HepG2 (cell line): ENCODE data around the gene AJUBA. TPM values are rescaled to one million over a fixed set of nuclear protein-coding genes. Genes with fewer than 3 reads are reported as not detected.

Experiments
- ADNP ChIP-seq: sonication (generic); formaldehyde crosslinking; IDR thresholded peaks from 2 replicates; pipeline ENCODE4 v1.4.0; 2020; ENCODE audit warnings: missing genetic modification reagents
- AGO1 ChIP-seq: fragments of 200-400 bp; formaldehyde crosslinking; IDR thresholded peaks from 2 replicates; pipeline ENCODE4 v1.6.1; 2017; ENCODE audit warnings: mild to moderate bottlenecking, low read depth, low read length, moderate library complexity; ENCODE audit not compliant: poor library complexity, severe bottlenecking
- CAMTA2 ChIP-seq: sonication (generic); formaldehyde crosslinking; IDR thresholded peaks from 2 replicates; pipeline ENCODE4 v1.4.0; 2020; ENCODE audit warnings: mild to moderate bottlenecking, missing genetic modification reagents, borderline replicate concordance
- FLYWCH1 ChIP-seq: sonication (generic); formaldehyde crosslinking; IDR thresholded peaks from 2 replicates; pipeline ENCODE4 v1.8.1; 2023; ENCODE audit warnings: mild to moderate bottlenecking, missing genetic modification reagents
- FOXJ3 ChIP-seq: sonication (generic); formaldehyde crosslinking; IDR thresholded peaks from 2 replicates; pipeline ENCODE4 v1.4.0; 2020; ENCODE audit warnings: missing genetic modification reagents, mild to moderate bottlenecking, borderline replicate concordance
- HNF4G ChIP-seq, 2 experiments: sonication (generic) in 1 of 2; formaldehyde crosslinking in 1 of 2; IDR thresholded peaks; 2 replicates each; pipeline versions ENCODE4 v1.4.0 to v1.6.1; 2011 to 2020; ENCODE audit warnings: borderline replicate concordance in 2 of 2, low read depth in 2 of 2, mild to moderate bottlenecking in 2 of 2, low read length in 1 of 2, missing genetic modification reagents in 1 of 2, moderate library complexity in 1 of 2
- MAFF ChIP-seq: IDR thresholded peaks from 2 replicates; pipeline ENCODE4 v1.6.1; 2011; ENCODE audit warnings: low read depth, low read length, improper control_type of control experiment
- PCBP2 ChIP-seq: fragments of 200-400 bp; formaldehyde crosslinking; optimal IDR thresholded peaks from 2 replicates; pipeline ENCODE3; 2018; ENCODE audit warnings: low read length, low read depth; ENCODE audit not compliant: poor library complexity, severe bottlenecking
- PITX1 ChIP-seq: sonication (generic); formaldehyde crosslinking; IDR thresholded peaks from 2 replicates; pipeline ENCODE4 v1.5.1; 2020; ENCODE audit warnings: mild to moderate bottlenecking, missing genetic modification reagents
- RELA ChIP-seq: sonication (generic); formaldehyde crosslinking; IDR thresholded peaks from 2 replicates; pipeline ENCODE4 v1.4.0; 2020; ENCODE audit warnings: missing genetic modification reagents
- TOE1 ChIP-seq: sonication (generic); formaldehyde crosslinking; IDR thresholded peaks from 2 replicates; pipeline ENCODE4 v1.4.0; 2020; ENCODE audit warnings: mild to moderate bottlenecking, missing genetic modification reagents
- ZNF136 ChIP-seq: sonication (generic); formaldehyde crosslinking; IDR thresholded peaks from 2 replicates; pipeline ENCODE4 v1.8.1; 2022; ENCODE audit warnings: low read depth, mild to moderate bottlenecking, moderate library complexity, missing genetic modification reagents
- ZNF3 ChIP-seq: IDR thresholded peaks from 2 replicates; pipeline ENCODE4 v1.7.0; 2017; ENCODE audit warnings: inconsistent platforms
- ZNF451 ChIP-seq: sonication (generic); formaldehyde crosslinking; IDR thresholded peaks from 2 replicates; pipeline ENCODE4 v1.5.0; 2020; ENCODE audit warnings: mild to moderate bottlenecking, missing genetic modification reagents
- ZNF749 ChIP-seq: sonication (generic); formaldehyde crosslinking; IDR thresholded peaks from 2 replicates; pipeline ENCODE4 v1.8.0; 2022; ENCODE audit warnings: mild to moderate bottlenecking, missing genetic modification reagents, moderate library complexity, borderline replicate concordance
- polyA plus RNA-seq, 8 experiments: library from polyadenylated mRNA; depleted of rRNA in 3 of 8; stranded (reverse) in 7 of 8; unstranded in 1 of 8; fragments of >200 nt; fragmentation: Illumina TruSeq in 4 of 8; extraction: Trizol in 4 of 8; gene quantifications; 2 replicates each; pipeline versions ENCODE4 v1.2.1 to v1.2.3, GENCODE V29; 2011 to 2016; ENCODE audit warnings: low read depth in 4 of 8, missing spikeins in 1 of 8, mixed read lengths in 1 of 8; ENCODE audit not compliant: insufficient read depth in 1 of 8
- total RNA-seq, 5 experiments: library from RNA; depleted of rRNA; stranded (reverse); fragments of >200 nt; fragmentation: Illumina TruSeq; extraction: Trizol; gene quantifications; 2 replicates each; pipeline ENCODE4 v1.2.3, GENCODE V29; 2016; ENCODE audit warnings: low read depth in 1 of 5
- TF ChIP-seq, protein P1 (sequence below): sonication (generic); formaldehyde crosslinking; IDR thresholded peaks from 2 replicates; pipeline ENCODE4 v1.5.1; 2020; ENCODE audit warnings: missing genetic modification reagents, mild to moderate bottlenecking, borderline replicate concordance
- TF ChIP-seq, protein P2 (sequence below), 2 experiments: sonication (generic) in 1 of 2; formaldehyde crosslinking in 1 of 2; IDR thresholded peaks; 2 replicates each; pipeline versions ENCODE4 v1.4.0 to v1.6.1; 2018 to 2020; ENCODE audit warnings: missing genetic modification reagents in 2 of 2, borderline replicate concordance in 1 of 2, low read depth in 1 of 2, mild to moderate bottlenecking in 1 of 2, missing biosample characterization in 1 of 2
- TF ChIP-seq, protein P3 (sequence below): sonication (generic); formaldehyde crosslinking; conservative IDR thresholded peaks from 2 replicates; pipeline ENCODE4 v1.4.0; 2020; ENCODE audit warnings: missing genetic modification reagents
- TF ChIP-seq, protein P4 (sequence below): sonication (generic); formaldehyde crosslinking; IDR thresholded peaks from 2 replicates; pipeline ENCODE4 v1.4.0; 2020; ENCODE audit warnings: mild to moderate bottlenecking, missing genetic modification reagents
- TF ChIP-seq, protein P5 (sequence below): sonication (generic); formaldehyde crosslinking; IDR thresholded peaks from 2 replicates; pipeline ENCODE4 v1.5.0; 2020; ENCODE audit warnings: mild to moderate bottlenecking, missing genetic modification reagents, moderate library complexity

AJUBA gene
- total and polyA plus RNA-seq, 2 of the 13 experiments (the other 11 are each of a cell fraction or from before 2014, with no cell fraction given), result 157 to 241 TPM

DNA sequence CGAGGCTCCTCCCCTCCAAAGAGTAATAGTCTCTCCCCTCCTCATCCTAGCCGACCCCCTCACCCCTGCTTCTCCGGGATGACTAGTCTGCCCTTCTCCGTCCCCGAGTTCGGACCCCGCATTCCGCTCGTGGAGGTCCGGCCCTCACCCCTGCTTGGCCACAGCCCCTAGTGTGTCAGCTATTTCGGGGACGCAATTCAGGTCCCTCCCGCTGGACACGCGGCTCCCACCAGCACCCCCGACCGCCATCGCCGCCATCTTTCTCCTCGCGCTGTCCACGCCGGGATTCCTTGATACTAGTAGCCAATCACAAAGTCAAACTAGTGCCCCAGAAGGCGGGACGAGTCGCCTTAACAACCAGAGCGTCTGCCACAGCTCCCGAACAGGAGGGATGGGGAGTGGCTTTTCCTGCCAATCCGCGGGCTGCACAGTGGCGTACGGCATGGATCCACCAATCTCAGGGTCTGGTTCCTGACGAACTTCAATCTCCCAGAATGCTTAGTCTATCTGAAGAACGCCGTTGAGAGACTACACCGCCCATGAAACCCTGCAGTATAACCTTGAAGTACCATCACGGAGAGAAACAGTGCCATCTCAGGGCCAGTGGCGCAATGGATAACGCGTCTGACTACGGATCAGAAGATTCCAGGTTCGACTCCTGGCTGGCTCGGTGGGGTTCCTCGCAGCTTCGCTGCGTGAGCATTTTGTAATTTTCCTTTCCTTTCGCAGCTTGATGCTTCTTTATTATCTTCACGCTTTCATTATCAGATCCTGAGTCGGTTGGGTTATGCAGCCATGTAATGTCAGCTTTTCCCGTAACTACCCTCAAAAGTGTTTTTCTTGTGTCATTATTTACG lies 53.0 kb downstream of the AJUBA start, which contains the start of gene PRMT5 (continued):
- TF ChIP-seq, protein P1, sequence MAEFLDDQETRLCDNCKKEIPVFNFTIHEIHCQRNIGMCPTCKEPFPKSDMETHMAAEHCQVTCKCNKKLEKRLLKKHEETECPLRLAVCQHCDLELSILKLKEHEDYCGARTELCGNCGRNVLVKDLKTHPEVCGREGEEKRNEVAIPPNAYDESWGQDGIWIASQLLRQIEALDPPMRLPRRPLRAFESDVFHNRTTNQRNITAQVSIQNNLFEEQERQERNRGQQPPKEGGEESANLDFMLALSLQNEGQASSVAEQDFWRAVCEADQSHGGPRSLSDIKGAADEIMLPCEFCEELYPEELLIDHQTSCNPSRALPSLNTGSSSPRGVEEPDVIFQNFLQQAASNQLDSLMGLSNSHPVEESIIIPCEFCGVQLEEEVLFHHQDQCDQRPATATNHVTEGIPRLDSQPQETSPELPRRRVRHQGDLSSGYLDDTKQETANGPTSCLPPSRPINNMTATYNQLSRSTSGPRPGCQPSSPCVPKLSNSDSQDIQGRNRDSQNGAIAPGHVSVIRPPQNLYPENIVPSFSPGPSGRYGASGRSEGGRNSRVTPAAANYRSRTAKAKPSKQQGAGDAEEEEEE (CRISPR knock-in tag), result peak; percentile 77
- TF ChIP-seq TOE1 (CRISPR knock-in tag) (peak; percentile 98), ZNF136 (CRISPR knock-in tag) (peak; percentile 100), PITX1 (CRISPR knock-in tag) (peak; percentile 92), RELA (CRISPR knock-in tag) (no peak; the same call in 1 of the 2 replicates), AGO1 (peak; percentile 86), FOXJ3 (peak; percentile 95), ADNP (peak; percentile 73; the same call in 1 of the 2 replicates), HNF4G (IDR thresholded peaks at IDR 0.05; ENCODE audit: borderline replicate concordance, low read depth, low read length) (peak; percentile 60; the same call in 1 of the 2 replicates), HNF4G (CRISPR knock-in tag; IDR thresholded peaks at IDR 0.05; ENCODE audit: borderline replicate concordance, low read depth) (peak; percentile 21; the same call in 1 of the 2 replicates), MAFF (peak; percentile 21; the same call in 1 of the 2 replicates), FLYWCH1 (CRISPR knock-in tag) (peak; percentile 80; the same call in 1 of the 2 replicates), ZNF451 (CRISPR knock-in tag) (peak; percentile 91; the same call in 1 of the 2 replicates), ZNF3 (CRISPR knock-in tag) (peak; percentile 39; the same call in 1 of the 2 replicates), CAMTA2 (CRISPR knock-in tag) (peak; percentile 96; the same call in 1 of the 2 replicates), ZNF749 (CRISPR knock-in tag) (peak; percentile 76), PCBP2 (peak; percentile 92)
- TF ChIP-seq, protein P2, sequence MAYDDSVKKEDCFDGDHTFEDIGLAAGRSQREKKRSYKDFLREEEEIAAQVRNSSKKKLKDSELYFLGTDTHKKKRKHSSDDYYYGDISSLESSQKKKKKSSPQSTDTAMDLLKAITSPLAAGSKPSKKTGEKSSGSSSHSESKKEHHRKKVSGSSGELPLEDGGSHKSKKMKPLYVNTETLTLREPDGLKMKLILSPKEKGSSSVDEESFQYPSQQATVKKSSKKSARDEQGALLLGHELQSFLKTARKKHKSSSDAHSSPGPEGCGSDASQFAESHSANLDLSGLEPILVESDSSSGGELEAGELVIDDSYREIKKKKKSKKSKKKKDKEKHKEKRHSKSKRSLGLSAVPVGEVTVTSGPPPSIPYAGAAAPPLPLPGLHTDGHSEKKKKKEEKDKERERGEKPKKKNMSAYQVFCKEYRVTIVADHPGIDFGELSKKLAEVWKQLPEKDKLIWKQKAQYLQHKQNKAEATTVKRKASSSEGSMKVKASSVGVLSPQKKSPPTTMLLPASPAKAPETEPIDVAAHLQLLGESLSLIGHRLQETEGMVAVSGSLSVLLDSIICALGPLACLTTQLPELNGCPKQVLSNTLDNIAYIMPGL (CRISPR knock-in tag; IDR thresholded peaks at IDR 0.05; ENCODE audit: borderline replicate concordance in 1 of 2, low read depth in 1 of 2), result peak; percentile 100
- TF ChIP-seq, protein P3, sequence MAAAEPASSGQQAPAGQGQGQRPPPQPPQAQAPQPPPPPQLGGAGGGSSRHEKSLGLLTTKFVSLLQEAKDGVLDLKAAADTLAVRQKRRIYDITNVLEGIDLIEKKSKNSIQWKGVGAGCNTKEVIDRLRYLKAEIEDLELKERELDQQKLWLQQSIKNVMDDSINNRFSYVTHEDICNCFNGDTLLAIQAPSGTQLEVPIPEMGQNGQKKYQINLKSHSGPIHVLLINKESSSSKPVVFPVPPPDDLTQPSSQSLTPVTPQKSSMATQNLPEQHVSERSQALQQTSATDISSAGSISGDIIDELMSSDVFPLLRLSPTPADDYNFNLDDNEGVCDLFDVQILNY (CRISPR knock-in tag), result peak; percentile 67
- TF ChIP-seq, protein P4, sequence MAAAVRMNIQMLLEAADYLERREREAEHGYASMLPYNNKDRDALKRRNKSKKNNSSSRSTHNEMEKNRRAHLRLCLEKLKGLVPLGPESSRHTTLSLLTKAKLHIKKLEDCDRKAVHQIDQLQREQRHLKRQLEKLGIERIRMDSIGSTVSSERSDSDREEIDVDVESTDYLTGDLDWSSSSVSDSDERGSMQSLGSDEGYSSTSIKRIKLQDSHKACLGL (CRISPR knock-in tag), result peak; percentile 97
- TF ChIP-seq, protein P5, sequence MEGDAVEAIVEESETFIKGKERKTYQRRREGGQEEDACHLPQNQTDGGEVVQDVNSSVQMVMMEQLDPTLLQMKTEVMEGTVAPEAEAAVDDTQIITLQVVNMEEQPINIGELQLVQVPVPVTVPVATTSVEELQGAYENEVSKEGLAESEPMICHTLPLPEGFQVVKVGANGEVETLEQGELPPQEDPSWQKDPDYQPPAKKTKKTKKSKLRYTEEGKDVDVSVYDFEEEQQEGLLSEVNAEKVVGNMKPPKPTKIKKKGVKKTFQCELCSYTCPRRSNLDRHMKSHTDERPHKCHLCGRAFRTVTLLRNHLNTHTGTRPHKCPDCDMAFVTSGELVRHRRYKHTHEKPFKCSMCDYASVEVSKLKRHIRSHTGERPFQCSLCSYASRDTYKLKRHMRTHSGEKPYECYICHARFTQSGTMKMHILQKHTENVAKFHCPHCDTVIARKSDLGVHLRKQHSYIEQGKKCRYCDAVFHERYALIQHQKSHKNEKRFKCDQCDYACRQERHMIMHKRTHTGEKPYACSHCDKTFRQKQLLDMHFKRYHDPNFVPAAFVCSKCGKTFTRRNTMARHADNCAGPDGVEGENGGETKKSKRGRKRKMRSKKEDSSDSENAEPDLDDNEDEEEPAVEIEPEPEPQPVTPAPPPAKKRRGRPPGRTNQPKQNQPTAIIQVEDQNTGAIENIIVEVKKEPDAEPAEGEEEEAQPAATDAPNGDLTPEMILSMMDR (CRISPR knock-in tag), result peak; percentile 60
